ENCODE measurements around the gene CRYZL1.

GRCh38 chr21:33647587-33647986 is 6.0 kb upstream of the CRYZL1 start:
- TF ChIP-seq YY1 (IDR thresholded peaks at IDR 0.05; ENCODE audit: insufficient read depth, insufficient read length) (no peak), SUZ12 (IDR thresholded peaks at IDR 0.05; ENCODE audit: extremely low read depth, insufficient read depth, insufficient read length) (no peak), ZNF274 (IDR thresholded peaks at IDR 0.05; ENCODE audit: low read depth, low read length) (no peak)
